ENCODE measurements around the gene APLF. TPM values are rescaled to one million over a fixed set of nuclear protein-coding genes. Genes with fewer than 3 reads are reported as not detected.
"Not testable (repeated sequence)": the region's sequence is repeated elsewhere in the genome, so short reads cannot be mapped to it uniquely, and the experiment has no call there.

The APLF gene
- total RNA-seq, 1 donor from 2014 or later, result 8.9 TPM

DNA sequence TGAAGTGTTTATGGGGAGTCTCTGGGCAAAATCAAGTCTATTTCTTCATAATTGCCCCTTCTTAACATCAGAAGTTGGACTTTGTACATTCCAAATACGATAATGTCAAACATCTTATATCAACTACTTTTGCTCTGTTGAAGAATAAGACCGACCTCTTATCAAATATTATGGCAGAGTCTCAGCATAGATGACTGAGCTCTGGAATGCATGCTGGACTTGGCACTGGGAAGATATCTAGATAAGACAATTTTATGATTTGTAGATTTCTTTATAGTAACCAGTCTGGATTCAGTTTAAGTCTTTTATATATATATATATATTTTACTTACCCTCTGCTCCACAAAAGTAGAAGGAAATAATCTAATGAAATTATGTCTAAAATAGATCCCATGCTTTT is 8.2 kb downstream of the APLF start:
- no peak for DNase-seq (ENCODE audit: low spot score)

DNA sequence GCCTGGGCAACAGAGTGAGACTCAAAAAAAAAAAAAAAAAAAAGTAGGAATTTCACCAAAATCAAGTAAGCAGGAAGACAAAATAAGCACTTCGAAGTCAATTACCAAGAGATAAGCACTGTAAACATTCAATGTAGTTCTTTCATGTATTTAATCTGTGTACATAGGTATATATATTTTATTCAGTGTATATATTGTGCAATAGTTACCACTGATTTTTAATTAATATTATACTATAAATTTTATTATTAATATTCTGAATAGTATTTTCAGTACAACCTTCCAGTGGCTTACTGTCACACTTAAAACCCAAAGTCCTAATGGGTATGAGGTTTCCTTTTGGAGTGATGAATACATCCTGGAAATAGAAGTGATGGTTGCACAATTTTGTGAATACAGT is 9.1 kb downstream of the APLF start:
- no peak for DNase-seq (ENCODE audit: low spot score)

DNA sequence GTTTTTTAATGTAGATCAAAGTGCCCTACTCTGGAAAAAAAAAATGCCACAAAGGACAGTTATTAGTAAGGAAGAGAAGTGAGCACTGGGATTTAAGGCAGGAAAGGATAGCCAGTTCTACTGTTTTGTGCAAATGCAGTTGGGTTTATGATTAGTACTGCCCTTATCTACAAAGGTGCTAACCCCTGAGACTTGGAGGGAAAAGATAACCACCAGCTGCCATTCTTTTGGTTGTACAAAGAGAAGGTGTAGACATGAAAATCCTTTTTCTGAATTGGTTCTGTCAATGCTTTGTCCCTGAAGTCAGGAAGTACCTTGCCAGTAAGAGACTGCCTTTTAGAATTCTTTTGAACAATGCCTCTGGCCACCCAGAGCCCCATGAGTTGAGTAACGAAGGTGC is 11.3 kb downstream of the APLF start:
- DNase-seq (ENCODE audit: low spot score), result no peak

DNA sequence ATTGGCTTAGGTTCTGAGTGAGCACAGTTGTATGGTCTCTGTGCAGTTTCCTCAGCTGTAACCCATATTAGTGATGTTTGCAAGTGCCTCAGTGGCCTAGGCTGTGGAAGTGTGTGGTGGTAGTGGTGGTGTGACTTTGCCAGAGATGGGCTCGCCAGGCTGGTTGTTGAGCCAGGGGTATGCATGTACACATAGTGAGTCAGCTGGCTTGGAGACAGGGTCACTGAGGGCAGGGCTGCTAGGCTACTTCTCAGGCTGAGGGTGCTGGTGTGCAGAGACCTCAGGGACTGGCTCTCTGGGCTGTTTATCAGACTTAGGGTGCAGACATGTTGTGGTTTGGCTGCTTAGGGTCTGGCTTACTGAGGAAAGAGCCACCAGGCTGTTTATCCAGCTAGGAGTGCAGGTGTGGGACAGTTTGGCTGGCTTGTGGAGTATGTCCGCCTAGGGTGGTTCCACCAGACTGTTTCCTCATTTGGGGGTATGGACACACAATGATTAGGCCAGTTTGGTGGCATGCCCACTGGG is 15.0 kb downstream of the APLF start:
- DNase-seq (ENCODE audit: low spot score), result no peak

DNA sequence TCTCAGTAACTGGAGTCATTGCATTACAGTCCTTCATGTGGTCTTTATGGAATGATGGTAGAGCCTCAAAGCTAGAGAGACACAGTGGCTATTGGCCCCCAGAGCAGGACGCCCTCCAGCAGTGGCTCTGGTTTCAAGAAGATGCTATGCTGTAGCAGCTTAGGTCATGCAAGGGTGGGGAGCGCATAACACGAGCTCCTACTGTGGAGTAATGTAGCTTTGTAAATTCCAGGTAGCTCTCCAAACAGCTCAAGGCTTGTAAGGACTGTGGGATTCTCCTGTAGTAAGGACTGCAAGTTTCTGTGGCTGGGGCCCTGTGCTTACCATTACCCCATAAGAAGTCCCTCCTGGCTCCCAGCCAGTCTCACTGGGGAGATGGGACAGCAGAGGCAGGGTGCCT is 15.6 kb downstream of the APLF start:
- DNase-seq (ENCODE audit: low spot score), result no peak

DNA sequence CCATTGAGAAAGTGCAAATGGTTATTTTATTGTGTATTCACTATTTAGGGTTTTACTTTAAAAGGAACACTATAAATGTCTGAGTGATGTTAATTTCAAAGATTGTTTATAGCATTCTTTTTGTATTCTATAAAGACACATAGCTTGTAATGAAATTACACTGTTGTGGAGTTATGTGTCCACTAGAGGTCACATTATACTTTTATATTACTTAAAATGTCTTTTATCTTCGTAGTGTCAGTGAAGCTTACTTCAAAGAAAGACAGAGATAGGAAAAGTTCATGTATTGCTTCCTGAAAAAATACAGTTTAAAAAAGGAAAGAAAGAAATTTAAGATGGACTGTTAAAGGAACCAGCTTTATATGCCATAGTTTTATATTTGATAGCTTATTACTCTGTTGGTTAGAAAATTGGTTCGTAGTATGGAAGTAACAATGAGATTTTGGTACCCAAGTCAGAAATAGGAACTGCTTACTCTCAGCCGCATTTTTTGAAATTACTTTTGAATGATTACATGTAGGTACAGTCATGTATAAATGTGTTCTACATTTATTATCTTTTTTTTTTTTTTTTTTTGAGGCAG is 20.5 kb downstream of the APLF start:
- no peak for DNase-seq (ENCODE audit: low spot score)

DNA sequence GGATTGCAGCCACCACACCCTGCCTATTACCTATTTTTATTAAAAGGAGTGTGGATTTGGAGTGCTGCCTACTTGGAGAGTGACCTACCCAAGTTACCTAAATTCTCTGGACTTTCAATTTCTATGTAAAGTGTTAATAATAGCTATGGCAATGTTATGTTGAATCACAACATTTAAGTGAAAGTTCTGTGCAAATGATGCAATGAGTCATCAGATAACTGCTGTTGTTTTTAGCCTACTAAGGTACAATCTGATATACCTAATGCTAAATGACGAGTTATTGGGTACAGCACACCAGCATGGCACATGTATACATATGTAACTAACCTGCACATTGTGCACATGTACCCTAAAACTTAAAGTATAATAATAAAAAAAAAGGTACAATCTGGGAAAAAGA is 21.2 kb downstream of the APLF start:
- DNase-seq (ENCODE audit: low spot score), result not testable (repeated sequence)

DNA sequence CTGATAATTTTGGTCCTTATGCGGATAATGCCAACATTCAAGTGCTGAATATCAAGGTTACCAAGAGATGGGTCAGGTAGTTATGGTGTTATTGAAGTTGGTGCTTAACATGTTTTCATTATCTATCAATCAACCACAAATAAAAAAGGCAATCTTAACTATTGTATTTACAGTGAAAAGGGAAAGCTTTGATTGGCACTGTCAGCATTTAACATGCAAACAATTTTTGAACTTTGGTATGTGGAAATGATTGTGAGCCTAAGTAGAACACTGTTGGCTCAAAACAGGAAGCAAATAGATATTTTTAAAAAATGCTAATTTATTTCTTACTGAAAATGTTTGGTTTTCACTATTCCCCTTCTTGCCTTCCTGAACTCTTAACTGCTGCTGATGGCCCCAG is 21.9 kb downstream of the APLF start:
- no peak for DNase-seq (ENCODE audit: low spot score)

DNA sequence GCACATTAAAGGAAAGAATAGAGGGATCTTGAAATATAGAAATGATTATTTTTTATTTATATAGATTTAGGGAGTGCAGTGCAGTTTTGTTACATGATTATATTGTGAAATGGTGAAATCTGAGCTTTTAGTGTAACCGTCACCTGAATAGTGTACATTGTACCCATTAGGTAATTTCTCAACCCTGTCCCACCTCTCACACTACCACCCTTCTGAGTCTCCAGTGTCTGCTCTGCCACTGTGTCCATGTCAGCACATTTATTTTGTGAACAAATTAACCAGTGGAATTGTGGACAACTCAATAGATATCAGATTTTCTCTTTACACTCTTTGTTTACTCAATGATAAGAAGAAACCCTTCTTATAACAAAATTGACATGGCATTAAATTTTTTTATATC is 24.2 kb downstream of the APLF start:
- DNase-seq (ENCODE audit: low spot score), result no peak

DNA sequence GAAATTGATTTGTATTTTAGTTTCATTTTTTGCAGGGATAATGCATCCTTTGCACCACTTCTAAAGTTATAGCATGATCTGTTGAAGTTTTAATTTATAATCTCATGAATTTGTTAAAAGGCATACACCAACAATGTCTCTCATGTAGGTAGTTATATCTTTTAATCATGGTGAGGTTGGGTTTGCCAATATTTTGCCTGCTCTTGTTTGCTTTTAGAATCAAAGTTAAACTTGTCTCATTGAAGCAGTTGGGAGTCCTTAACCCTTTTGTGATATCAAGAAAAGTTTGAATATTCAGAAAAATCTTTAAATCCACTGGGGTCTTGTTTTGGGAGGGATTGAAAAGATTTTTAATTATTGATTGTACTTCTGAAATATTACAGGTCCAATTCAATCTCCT is 31.7 kb downstream of the APLF start:
- DNase-seq (ENCODE audit: low spot score), result no peak

DNA sequence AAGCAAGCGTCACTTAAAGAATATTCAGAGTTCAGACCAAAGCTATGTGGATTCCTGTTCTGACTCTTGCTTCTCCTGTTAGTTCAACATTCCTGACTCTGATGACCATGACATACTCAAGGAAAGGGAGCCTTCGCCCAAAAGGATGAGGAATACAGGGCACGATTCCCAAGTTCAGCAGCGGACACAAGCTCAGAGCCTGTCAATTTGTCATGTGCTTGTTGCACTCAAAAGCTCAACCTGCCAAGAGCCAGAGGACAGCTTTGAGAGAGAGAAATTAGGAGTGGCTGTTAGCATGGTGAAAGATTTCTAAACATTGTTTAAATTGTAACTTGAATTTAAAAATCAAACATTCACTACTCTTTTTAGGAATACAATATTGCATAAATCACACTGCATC is 33.3 kb downstream of the APLF start:
- DNase-seq (ENCODE audit: low spot score), result no peak

DNA sequence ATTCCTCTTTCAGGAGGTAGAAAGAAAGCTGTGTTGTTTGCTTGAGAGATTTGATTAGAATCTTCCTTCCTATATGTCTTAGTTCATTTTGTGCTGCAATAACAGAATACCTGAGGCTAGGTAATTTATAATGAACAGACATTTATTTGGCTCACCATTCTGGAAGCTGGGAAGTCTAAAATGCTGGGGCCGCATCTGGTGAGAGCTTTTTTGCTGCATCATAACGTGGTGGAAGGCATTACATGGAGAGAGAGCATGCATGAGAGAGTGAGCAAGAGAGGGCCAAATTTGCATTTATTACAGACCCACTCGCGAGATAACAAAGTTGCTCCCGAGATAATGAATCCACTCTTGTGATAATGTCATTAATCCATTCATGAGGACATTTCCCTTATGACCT is 34.4 kb downstream of the APLF start:
- DNase-seq (ENCODE audit: low spot score), result no peak

DNA sequence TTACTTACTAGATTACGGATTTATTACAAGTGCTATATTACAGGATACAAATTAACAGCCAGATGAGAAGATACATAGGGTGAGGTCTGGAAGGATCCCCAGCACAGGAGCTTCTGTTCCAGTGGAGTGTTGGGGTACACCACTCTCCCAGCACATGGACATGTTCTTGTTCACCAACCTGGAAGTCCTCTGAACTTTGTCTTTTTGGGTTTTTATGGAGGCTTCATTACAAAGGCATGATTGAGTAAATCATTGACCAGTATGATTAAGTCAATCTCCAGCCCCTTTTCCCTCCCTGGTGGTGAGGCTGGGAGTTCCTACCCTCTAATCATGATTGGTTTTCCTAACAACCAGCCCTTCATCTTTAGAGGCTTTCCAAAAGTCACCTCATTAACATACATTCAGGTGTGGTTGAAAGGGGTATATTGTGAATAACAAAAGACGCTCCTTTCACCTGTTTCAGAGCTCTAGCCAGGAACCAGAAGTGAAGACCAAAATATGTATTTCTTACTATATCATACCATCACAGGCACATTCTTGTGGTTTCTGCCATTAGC is 38.3 kb downstream of the APLF start:
- DNase-seq (ENCODE audit: low spot score), result no peak

DNA sequence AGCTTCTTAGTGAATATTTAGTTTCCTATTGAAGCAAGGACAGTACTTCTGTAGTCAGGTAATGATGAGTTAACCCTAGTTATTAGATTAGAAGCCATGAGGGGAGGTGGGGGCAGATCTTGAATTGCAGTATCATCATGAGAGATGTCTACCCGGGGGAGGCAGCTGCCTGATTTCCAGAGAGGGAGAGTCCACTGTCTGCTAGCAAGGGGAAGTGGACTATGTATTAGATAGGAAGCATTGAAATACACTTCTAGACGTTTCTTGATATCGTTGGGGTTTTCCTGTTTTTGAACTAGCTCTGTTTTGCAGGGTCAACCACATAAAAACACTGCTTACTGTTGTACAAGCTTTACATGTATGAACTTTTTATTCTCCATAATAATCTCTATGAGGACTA is 38.8 kb downstream of the APLF start:
- DNase-seq (ENCODE audit: low spot score), result no peak

DNA sequence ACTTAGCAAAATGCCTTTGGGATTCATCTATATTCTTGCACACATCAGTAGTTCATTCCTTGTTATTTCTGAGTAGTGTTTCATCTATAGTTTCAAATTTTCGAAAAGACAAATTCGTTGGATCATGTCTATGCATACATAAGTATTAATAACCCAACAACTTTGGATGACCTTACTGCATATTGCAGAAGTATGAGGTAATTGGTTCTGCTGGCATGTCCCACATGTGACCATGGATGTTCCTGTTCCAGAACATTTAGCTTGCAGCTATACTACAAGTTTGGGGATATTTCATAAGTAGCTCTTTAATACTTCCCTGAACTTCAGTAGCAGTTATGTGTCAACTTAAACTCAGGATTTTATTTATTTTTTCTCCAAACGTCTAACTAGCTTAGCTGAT is 44.9 kb downstream of the APLF start:
- no peak for DNase-seq (ENCODE audit: low spot score)

DNA sequence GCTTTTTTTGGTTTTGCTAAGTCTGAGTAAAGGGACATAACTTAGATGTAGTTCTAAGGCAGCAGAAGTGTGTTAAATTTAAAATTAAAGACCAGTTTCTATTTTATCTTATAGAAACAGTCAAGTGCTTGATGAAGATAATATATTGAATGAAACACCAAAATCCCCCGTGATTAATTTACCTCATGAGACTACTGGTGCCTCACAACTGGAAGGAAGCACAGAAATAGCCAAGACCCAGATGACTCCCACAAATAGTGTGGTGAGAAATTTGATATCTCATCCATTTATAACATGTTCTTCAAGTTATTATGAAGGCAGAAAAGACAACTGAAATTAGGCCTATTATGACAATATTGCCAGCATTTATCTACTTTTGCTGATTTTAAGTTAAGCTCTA is 45.6 kb downstream of the APLF start:
- no peak for DNase-seq (ENCODE audit: low spot score)

DNA sequence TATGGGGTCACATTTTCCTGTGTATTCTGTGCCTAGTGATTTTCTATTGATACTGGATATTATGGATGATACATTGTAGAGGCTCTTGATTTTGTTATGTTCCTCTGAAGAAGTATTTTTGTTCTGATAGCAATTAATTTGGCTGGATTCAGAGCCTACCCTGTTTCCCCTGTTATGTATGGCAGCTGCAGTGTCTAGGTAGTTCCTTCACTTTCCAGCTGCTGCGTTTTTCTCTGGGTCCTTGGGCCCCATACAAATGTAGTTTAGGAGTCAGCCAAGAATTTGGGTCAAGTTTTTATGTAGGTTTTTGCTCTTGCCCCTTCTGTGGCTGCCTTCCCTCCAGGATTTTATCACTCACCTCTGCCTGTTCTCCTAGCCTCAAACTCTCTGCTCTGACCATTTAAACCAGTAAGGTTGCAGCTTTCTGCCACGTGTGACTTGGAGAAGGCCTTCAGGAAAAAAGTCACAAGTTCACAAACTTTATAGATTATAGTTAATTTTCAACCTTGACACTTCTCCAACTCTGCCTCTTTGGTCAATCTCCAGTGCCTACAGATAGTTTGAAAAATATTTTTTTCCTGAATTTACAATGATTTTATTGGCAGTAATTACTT is 47.0 kb downstream of the APLF start:
- DNase-seq (ENCODE audit: low spot score), result no peak

DNA sequence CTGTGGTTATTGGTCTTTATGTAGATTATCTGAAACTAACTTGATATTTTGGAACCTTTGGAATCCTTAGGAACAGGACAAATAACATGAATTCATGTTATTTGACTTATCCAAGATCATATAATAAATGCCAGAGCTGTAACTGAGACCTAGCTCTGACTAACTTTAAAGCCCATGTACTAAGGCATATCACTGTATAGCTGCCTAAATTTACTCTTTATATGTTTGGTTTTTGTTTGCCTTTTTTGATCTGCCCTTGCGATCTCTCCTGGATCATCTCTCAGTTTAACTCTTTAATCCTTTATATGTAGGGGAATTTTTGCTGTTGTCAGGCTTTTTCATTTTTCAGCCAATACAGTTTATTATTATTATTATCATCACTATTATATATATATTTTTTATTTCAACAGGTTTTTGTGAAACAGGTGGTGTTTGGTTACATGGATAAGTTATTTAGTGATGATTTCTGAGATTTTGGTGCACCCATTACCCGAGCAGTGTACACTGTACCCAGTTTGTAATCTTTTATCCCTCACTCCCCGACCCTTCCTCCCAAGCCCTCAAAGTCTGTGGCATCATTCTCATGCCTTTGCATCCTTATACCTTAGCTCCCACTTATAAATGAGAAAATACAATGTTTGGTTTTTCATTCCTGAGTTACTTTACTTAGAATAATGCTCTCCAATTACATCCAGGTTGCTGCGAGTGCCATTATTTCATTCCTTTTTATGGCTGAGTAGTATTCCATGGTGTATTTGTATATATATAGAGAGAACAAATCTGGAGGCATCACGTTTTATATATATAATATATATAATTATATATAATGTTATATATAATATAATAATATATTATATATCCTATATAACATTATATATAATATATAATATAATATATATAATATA is 48.9 kb downstream of the APLF start:
- DNase-seq (ENCODE audit: low spot score), result no peak

DNA sequence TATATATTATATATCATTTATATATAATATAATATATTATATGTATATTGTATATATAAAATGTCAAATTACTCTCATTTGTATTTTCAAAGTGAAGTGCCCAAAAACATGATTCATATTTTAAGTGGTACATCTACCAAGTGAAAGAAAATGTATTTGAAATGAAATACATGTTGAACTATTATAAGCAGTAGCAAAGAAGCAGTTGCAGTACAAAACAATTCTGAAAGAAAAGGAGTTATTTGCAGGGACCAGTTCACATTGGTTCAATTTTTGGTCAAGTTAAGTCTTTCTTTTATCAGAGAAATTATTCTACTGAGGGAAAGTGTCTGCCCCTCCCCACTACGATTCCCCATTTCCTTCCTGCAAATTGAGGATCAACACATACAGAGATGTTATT is 51.9 kb downstream of the APLF start:
- no peak for DNase-seq (ENCODE audit: low spot score)

DNA sequence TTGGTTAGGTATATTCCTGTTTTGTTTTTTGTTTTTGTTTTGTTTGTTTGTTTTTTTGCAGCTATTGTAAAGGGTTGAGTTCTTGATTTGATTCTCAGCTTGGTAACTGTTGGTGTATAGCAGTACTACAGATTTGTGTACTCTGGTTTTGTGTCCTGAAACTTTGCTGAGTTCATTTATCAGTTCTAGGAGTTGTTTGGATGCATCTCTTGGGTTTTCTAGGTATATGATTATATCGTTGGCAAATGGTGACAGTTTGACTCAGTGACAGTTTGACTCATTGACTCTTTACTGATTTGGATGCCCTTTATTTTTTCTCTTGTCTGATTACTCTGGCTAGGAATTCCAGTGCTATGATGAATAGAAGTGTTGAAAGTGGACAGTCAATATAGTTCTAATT is 53.7 kb downstream of the APLF start:
- DNase-seq (ENCODE audit: low spot score), result no peak

DNA sequence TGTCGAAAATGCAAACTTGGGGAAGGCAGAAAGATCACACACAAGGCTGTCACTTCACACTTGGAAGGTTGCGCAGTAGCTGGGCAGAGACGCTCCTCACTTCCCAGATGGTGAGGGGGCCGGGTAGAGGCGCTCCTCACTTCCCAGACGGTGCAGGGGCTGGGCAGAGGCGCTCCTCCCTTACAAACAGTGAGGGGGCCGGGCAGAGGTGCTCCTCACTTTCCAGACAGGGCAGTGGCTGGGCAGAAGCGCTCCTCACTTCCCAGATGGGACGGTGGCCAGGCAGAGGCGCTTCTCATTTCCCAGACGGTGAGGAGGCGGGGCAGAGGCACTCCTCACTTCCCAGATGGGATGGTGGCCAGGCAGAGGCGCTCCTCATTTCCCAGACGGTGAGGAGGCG is 59.6 kb downstream of the APLF start:
- DNase-seq (ENCODE audit: low spot score), result not testable (repeated sequence)

DNA sequence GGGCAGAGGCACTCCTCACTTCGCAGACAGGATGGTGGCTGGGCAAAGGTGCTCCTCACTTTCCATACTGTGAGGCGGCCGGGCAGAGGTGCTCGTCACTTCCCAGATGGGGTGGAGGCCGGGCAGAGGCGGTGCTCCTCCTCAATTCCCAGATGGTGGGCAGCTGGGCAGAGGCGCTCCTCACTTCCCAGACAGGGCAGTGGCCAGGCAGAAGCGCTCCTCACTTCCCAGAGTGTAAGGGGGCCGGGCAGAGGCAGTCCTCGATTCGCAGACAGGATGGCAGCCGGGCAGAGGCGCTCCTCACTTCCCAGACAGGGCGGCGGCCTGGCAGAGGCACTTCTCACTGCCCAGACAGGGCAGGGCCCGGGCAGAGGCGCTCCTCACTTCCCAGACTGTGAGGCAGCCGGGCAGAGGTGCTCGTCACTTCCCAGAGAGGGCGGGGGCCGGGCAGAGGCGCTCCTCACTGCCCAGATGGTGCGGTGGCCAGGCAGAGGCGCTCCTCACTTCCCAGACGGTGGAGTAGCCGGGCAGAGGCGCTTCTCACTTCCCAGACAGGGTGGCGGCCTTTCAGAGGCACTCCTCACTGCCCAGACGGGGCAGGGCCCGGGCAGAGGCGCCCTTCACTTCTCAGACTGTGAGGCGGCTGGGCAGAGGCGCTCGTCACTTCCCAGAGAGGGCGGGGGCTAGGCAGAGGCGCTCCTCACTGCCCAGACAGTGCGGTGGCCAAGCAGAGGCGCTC is 60.1 kb downstream of the APLF start:
- not testable (repeated sequence) for DNase-seq (ENCODE audit: low spot score)

Measured in ureter (tissue), 1 donor.